Activated CD8-positive, alpha-beta T cell treated with anti-CD3 and anti-CD28 coated beads, Interleukin-2, amount 10 ng/mL, durations not matched to agents 7 days and 5 days (primary cell): ENCODE data around the gene CABLES1. TPM values are rescaled to one million over a fixed set of nuclear protein-coding genes. Genes with fewer than 3 reads are reported as not detected.

Source experiments
- ATAC-seq: fragments of 150-1000 bp; cut with Tn5 transposase; one replicate; pipeline ENCODE4 v1.10.0; 2021; ENCODE audit warnings: moderate library complexity
- CTCF ChIA-PET: fragments of 350-600 bp; sonication (Branson Sonifier 250); formaldehyde crosslinking; loops from one replicate; lab custom pipeline; 2021; ENCODE audit warnings: antibody characterized with exemption; lab: Charles Lee
- POLR2A ChIA-PET: fragments of 350-600 bp; sonication (Branson Sonifier 250); formaldehyde crosslinking; loops from one replicate; lab custom pipeline; 2021; ENCODE audit warnings: antibody characterized with exemption; lab: Charles Lee
- DNase-seq: peaks from one replicate; pipeline ENCODE4 v3.0.0-alpha.2; 2020
- H3K27ac Mint-ChIP-seq: one replicate; pipeline ENCODE4 v1.8.0; 2021; ENCODE audit warnings: mild to moderate bottlenecking, mixed read lengths
- H3K27me3 Mint-ChIP-seq: one replicate; pipeline ENCODE4 v1.8.0; 2021; ENCODE audit warnings: low read depth, mixed read lengths
- H3K36me3 Mint-ChIP-seq: one replicate; pipeline ENCODE4 v1.8.0; 2021; ENCODE audit warnings: low read depth, mixed read lengths
- H3K4me1 Mint-ChIP-seq: one replicate; pipeline ENCODE4 v1.8.0; 2021; ENCODE audit warnings: low read depth, mixed read lengths
- H3K4me3 Mint-ChIP-seq: one replicate; pipeline ENCODE4 v1.8.0; 2021; ENCODE audit warnings: mild to moderate bottlenecking, mixed read lengths
- H3K9me3 Mint-ChIP-seq: one replicate; pipeline ENCODE4 v1.8.0; 2022; ENCODE audit warnings: mixed read lengths; ENCODE audit not compliant: insufficient read depth
- total RNA-seq, 2 experiments: library from RNA; stranded (reverse); gene quantifications; one replicate each; pipeline ENCODE4 v1.2.3, GENCODE V29; 2021

Gene CABLES1
- total RNA-seq, 2 experiments from 2014 or later, result 2.3 to 2.7 TPM

DNA sequence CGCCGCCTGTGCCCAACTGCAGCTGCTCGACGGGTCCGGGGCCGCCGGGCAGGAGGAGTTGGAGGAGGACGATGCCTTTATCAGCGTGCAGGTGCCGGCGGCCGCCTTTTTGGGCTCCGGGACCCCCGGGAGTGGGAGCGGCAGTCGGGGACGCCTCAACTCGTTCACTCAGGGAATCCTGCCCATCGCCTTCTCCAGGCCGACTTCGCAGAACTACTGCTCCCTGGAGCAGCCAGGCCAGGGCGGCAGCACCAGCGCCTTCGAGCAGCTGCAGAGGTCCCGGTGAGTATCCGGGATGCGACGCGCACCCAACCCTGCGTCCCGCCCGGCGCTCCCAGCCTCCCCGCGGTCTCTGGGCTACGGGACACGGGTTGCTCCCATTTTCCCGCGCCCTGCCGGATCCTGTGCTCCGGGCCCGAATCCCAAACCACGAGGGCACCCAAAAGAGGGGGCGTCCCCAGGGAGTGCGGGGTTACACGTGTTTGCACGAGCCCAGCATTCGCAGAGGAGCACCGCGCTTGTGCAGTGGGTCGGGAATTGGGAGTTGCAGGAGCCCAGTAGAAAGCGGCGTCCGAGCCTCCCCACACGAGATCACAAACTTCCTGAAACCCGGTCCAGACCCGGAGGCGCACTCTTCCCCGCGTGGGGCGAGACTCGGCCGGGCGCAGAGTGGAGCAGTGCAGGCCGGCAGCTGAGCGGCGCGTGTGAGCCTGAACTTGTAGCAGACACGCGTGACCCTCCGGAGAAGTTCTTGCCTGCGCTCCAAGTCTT is 1.2 kb downstream of the CABLES1 start:
- peak overlapping the region; percentile 37 for H3K4me3 Mint-ChIP-seq
- H3K27me3 Mint-ChIP-seq, result peaks cover 30% of the 10 kb centered on the region
- no peaks in the 10 kb centered on the region for H3K36me3 Mint-ChIP-seq
- no peaks in the 10 kb centered on the region for H3K9me3 Mint-ChIP-seq
- ATAC-seq, result peak; percentile 29
- peaks cover 42% of the 10 kb centered on the region for H3K4me1 Mint-ChIP-seq
- ChIA-PET CTCF (no interaction called here), POLR2A (interaction anchor here (0.9 kb wide), 1 partner anchor 224 kb away, joined by 3 read pairs; no protein-coding TSS in a partner anchor)
- peak overlapping the region; percentile 28 for H3K27ac Mint-ChIP-seq
- DNase-seq, result peak; percentile 29

DNA sequence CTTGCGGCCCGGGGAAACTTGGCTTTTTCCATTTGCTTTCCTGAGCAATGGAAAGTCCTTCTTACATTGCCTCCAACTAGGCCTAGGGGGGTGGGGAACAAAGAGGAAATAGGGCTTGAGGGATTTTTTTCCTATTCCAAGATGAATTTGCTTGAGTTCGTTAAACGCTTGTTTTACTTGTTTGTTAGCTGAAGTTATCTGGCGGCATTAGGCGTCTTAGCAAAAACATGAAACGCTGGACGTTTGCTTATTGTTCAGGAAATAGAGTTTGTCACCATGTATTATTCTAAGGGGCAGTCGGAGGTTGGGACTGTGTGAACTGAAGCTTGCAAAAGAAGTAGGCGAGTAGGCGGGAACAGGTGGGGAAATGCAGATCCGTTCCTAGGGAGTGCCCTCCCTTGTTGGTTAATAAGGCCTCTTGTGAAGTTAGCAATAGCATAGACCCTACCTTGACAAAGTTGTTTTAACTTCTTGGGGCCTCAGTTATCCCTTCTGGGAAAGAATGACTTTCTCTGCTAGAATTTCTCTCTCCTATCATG is 1.9 kb downstream of the CABLES1 start:
- Mint-ChIP-seq H3K36me3 (no peaks in the 10 kb centered on the region), H3K9me3 (no peaks in the 10 kb centered on the region), H3K4me3 (peak overlapping the region; percentile 37), H3K4me1 (peaks cover 36% of the 10 kb centered on the region), H3K27me3 (peaks cover 30% of the 10 kb centered on the region), H3K27ac (peak overlapping the region; percentile 28)
- DNase-seq (no peak), ATAC-seq (no peak)
- ChIA-PET CTCF (interaction anchor here (1.0 kb wide), 3 partner anchors 229 to 275 kb away, joined by 3 read pairs; no protein-coding TSS in a partner anchor), POLR2A (no interaction called here)

DNA sequence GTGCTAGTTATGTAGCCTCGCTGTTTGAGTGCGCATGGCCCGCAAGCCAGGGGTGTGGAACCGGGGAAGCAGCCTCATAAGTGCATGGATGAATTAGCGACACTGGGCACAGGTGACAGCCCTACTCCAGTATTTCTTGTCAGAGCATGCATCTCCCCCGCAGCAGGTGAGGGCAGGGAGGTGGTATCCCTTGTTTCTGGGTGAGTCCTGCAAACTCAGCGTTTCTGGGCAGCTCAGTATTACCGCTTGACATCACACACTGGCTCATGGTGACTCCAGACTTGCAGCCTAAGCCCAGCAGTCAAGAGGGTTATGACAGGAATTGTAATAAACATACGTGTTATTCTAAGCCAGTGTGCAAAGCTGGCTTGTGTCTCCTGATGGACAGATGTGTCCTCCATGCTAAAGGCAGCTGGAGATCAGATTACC is 2.5 kb downstream of the CABLES1 start:
- Mint-ChIP-seq H3K36me3 (no peaks in the 10 kb centered on the region), H3K4me3 (no peak overlapping the region), H3K27ac (no peak overlapping the region), H3K4me1 (peaks cover 38% of the 10 kb centered on the region), H3K27me3 (peaks cover 30% of the 10 kb centered on the region), H3K9me3 (no peaks in the 10 kb centered on the region)
- DNase-seq, result no peak
- CTCF ChIA-PET, result interaction anchor here (0.8 to 1.0 kb wide), 4 partner anchors 229 to 274 kb away, joined by 3 to 4 read pairs (median 3); no protein-coding TSS in a partner anchor
- ATAC-seq, result no peak
- POLR2A ChIA-PET, result no interaction called here

DNA sequence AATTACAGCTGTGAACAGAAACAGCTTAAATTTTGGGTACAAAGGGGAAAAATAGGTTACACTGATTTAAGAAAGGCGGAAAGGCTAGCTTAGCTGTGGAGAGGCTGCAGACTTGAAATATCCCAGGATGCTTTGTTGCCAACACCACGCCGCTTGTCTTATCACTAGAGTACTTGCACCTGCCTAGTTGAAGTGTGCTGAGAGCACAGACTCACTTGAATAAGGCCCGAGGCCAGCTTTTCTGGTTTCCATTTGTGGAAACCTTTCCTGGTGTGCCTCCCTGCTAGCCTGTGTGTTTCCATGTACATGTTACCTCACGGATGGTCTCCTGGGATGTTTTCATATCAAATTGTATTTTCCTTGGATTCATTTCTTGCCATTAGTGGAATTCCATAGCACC is 3.2 kb downstream of the CABLES1 start:
- Mint-ChIP-seq H3K9me3 (no peaks in the 10 kb centered on the region), H3K27ac (no peak overlapping the region), H3K36me3 (no peaks in the 10 kb centered on the region), H3K27me3 (peaks cover 30% of the 10 kb centered on the region), H3K4me3 (no peak overlapping the region), H3K4me1 (peaks cover 45% of the 10 kb centered on the region)
- CTCF ChIA-PET, result interaction anchor here (0.8 kb wide), 1 partner anchor 273 kb away, joined by 4 read pairs; no protein-coding TSS in a partner anchor
- no peak for DNase-seq
- POLR2A ChIA-PET, result no interaction called here
- no peak for ATAC-seq

DNA sequence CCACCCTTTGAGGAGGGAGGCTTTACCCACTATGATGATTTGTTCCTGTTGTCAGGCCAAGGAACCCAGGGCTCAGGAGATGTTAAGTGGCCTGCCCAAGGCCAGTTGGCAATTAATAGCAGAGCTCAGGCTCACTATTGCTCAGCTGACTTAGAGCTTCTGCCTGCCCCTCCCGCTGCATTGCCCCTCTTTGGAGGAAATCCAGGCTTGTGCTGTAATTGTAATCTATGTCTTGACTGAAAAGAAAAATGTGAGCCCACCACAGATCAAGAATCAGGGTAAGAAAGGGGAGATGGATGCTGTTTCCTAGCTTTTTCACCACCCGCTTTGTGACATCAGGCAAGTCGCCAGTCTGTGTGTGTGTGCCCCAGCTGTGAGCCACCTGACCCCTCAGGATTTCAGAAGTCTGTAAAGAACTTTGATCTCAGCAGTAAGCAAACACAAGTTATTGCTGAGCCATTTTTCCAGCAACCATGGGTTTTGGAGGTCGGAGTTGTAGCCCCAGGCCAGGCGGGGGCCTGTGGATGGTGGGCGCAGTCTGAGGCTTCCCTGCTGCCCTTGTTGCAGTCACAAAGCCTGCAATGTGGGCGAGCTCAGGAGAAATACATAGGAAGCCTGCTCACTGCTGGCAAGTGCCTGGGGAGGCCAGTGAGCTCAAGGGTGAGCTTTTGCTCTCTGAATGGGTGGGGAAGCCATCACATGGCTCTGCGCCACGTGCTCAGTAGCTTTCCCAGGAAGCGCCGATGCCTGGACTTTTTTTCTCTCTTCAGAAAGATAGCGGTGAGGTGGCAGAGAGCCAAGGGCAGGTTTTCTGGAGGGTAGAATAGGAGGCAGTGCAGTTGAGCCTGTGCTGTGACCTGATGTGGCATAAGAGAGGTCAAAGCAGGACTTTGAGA is 6.1 kb downstream of the CABLES1 start:
- ATAC-seq (no peak), DNase-seq (no peak)
- peaks cover 41% of the 10 kb centered on the region for H3K4me1 Mint-ChIP-seq
- ChIA-PET CTCF (interaction anchor here (1.1 to 1.5 kb wide), 2 partner anchors 10 to 217 kb away, joined by 4 to 6 read pairs; no protein-coding TSS in a partner anchor), POLR2A (no interaction called here)
- no peaks in the 10 kb centered on the region for H3K9me3 Mint-ChIP-seq
- H3K4me3 Mint-ChIP-seq, result no peak overlapping the region
- no peak overlapping the region for H3K27ac Mint-ChIP-seq
- H3K27me3 Mint-ChIP-seq, result peaks cover 23% of the 10 kb centered on the region
- H3K36me3 Mint-ChIP-seq, result no peaks in the 10 kb centered on the region

DNA sequence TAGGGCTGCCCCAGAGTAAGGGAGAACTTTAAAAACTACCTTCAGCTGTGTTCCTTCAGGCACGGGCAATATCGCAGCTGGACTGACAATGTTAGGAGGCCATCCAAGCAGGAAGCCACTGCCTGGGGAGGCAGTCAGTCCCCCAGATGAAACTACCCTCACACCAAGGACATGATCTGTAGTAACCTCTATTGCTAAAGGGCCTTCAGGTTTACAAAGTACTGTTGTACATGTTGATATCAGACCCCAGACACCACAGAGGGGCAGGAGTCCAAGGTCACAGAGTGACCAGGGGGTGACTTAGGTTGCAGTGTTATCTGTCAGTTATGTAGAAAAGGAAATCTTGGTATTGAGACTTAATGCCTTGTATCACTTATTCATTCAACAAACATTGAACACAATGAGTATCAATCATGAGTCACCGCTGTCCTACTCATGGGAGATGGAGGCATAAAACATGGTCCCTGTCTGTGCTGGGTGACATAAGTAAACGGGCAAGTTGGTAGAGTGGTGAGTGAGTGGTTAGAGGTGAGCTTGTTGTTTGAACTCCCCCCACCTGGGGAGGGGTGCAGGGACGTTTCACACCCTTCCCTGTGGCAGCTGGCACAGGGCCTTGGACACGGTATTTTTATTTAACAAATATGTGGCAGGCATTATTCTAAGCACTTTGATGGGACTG is 7.1 kb downstream of the CABLES1 start:
- Mint-ChIP-seq H3K27ac (no peak overlapping the region), H3K9me3 (no peaks in the 10 kb centered on the region), H3K36me3 (no peaks in the 10 kb centered on the region), H3K4me1 (peaks cover 33% of the 10 kb centered on the region), H3K4me3 (no peak overlapping the region), H3K27me3 (peaks cover 13% of the 10 kb centered on the region)
- no peak for DNase-seq
- ChIA-PET CTCF (interaction anchor here (0.6 to 1.5 kb wide), 4 partner anchors 11 to 216 kb away, joined by 3 to 6 read pairs (median 4); no protein-coding TSS in a partner anchor), POLR2A (no interaction called here)
- ATAC-seq, result no peak

DNA sequence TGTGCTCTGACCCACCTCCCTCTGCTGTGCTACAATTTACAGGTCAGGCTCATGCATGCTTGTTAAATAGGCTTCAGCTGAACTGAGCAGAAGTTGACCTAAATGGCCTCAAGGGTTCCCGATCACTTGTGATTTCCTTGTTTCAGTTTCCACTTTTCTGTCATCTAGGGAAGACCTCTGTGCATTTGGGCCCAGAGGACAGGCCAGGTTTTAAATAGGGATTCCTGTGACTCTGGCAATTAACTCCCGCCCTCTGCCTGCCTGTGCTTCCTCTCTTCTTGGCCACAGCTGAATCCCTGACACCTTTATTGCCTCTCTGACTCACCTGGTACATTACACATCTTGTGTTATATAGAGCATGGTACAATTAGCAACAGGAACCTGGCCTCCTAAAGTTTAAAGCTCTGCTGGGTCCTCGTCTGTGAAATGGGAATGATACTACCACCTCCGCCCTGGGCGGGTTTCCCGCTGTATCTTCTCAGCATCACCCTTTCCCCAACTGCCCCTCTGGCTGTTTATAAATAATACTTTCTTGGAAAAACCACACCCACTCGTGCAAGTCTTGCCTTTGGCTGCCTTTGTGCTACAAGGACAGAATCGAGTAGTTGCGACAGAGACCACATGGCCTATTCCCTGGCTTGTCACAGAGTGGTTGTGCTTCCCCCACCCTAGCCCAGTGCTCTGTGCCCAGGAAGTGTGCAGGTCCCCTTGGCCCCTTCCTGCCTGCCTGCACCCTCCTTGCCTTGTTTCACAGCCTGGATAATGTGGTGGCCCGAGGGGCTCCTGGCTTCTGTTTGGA is 7.9 kb downstream of the CABLES1 start:
- peak overlapping the region; percentile 74 for H3K27ac Mint-ChIP-seq
- DNase-seq (no peak), ATAC-seq (peak; percentile 48)
- CTCF ChIA-PET, result interaction anchor here (1.1 kb wide), 1 partner anchor 12 kb away, joined by 3 read pairs; no protein-coding TSS in a partner anchor
- H3K4me1 Mint-ChIP-seq, result peaks cover 29% of the 10 kb centered on the region
- POLR2A ChIA-PET, result no interaction called here
- H3K36me3 Mint-ChIP-seq, result no peaks in the 10 kb centered on the region
- H3K9me3 Mint-ChIP-seq, result no peaks in the 10 kb centered on the region
- H3K27me3 Mint-ChIP-seq, result peaks cover 5% of the 10 kb centered on the region
- no peak overlapping the region for H3K4me3 Mint-ChIP-seq

DNA sequence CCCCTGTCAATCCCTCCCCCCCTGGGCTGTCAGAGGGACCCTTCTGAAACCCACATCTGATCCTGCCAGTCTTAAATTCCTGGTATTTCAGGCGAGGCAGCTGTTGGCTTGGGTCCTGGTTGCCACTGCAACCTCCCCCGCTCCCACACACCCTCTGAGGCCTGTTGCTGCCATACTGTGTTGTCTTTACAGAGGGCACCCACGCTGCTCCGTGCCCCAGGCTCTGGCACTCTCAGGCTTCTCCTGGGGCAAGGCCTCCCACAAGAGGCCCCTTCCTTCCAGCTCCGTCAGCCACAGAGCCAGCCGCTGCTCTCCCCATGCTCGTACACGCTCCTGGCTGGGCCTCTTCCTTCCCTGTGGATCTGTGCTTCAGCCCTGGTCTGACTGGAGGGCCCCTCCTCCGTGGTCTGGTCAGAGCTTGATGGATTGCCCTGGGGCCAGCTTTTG is 8.6 kb downstream of the CABLES1 start:
- Mint-ChIP-seq H3K36me3 (no peaks in the 10 kb centered on the region), H3K27ac (peak overlapping the region; percentile 74), H3K4me1 (peaks cover 29% of the 10 kb centered on the region), H3K27me3 (no peaks in the 10 kb centered on the region), H3K9me3 (no peaks in the 10 kb centered on the region), H3K4me3 (no peak overlapping the region)
- POLR2A ChIA-PET, result no interaction called here
- ATAC-seq, result no peak
- CTCF ChIA-PET, result no interaction called here
- DNase-seq, result no peak

DNA sequence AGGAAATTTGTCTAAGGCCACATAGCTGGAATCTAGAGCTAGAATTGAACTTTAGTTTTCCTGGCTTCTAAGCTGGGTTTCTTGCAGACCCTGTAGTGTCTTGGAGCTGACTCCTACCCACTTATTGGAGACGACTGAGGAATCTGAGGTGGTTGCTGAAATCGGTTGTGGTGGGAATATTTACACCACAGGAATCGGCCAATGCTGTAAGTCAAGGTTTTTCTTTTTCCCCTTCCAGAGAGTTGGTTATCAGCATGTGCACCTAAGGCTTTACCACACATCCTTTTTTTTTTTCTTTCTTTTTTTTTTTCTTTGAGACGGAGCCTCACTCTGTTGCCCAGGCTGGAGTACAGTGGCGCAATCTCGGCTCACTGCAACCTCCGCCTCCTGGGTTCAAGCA is 9.4 kb downstream of the CABLES1 start:
- Mint-ChIP-seq H3K27ac (no peak overlapping the region), H3K36me3 (no peaks in the 10 kb centered on the region), H3K4me1 (peaks cover 29% of the 10 kb centered on the region), H3K4me3 (no peak overlapping the region), H3K27me3 (no peaks in the 10 kb centered on the region), H3K9me3 (no peaks in the 10 kb centered on the region)
- POLR2A ChIA-PET, result no interaction called here
- CTCF ChIA-PET, result no interaction called here
- no peak for ATAC-seq
- no peak for DNase-seq

DNA sequence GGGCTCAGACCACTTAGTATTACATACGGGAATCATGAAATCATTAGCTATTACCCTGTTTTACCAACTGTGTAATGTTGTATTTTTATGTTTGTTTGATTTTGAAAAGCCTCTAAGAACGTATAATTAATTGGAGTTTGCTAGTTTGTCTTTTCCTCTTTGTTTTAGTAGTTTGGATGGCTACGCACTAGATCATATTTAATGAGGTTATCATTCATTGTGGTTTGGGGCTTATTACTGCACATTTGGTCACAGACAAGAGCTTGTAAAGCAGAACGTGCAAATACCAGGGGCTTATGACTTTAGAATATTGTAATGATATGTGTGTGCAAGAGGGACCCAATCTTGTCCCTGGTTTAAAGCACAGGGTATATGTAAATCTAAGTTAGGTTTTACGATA is 10.3 kb downstream of the CABLES1 start:
- peaks cover 28% of the 10 kb centered on the region for H3K4me1 Mint-ChIP-seq
- ATAC-seq (no peak), DNase-seq (no peak)
- H3K27me3 Mint-ChIP-seq, result no peaks in the 10 kb centered on the region
- H3K27ac Mint-ChIP-seq, result no peak overlapping the region
- ChIA-PET POLR2A (no interaction called here), CTCF (no interaction called here)
- no peak overlapping the region for H3K4me3 Mint-ChIP-seq
- no peaks in the 10 kb centered on the region for H3K9me3 Mint-ChIP-seq
- no peaks in the 10 kb centered on the region for H3K36me3 Mint-ChIP-seq
